ENCODE data around the gene SLTM. TPM values are rescaled to one million over a fixed set of nuclear protein-coding genes. Genes with fewer than 3 reads are reported as not detected.

Gene SLTM
- total RNA-seq, 2 experiments from 2014 or later: 103 to 129 TPM

- ChIA-PET CTCF (ENCODE audit: unreplicated experiment) (interaction anchor here (0.5 kb wide), 1 partner anchor 15 kb away, joined by 3 read pairs; no protein-coding TSS in a partner anchor), POLR2A (interaction anchor here (0.6 to 1.0 kb wide), 2 partner anchors 77 to 102 kb away, joined by 3 to 5 read pairs; no protein-coding TSS in a partner anchor)
- H3K4me3 ChIP-seq (ENCODE audit: low read depth, low read length, poor library complexity, severe bottlenecking): no peak overlapping the region
- H4K20me1 ChIP-seq (ENCODE audit: insufficient read depth, low read length): peaks cover 5% of the 10 kb centered on the region; the same call in 1 of the 2 replicates
- no peak overlapping the region for H2AFZ ChIP-seq (ENCODE audit: low read length)
- no peaks in the 10 kb centered on the region for H3K4me1 ChIP-seq (ENCODE audit: insufficient read depth, low read length, poor library complexity, severe bottlenecking)
- TF ChIP-seq CTCF (conservative IDR thresholded peaks at IDR 0.05; ENCODE audit: low read length) (no peak), EZH2phosphoT487 (IDR thresholded peaks at IDR 0.05; ENCODE audit: borderline replicate concordance, low read depth, low read length) (no peak)
- H3K36me3 ChIP-seq (ENCODE audit: insufficient read depth, low read length): peaks cover 85% of the 10 kb centered on the region
- H3K27ac ChIP-seq (ENCODE audit: low read depth, low read length, poor library complexity, severe bottlenecking): no peak overlapping the region
- no TSS peak for BruUV-seq (replicated peaks)
- H3K9me3 ChIP-seq (ENCODE audit: low read length): no peaks in the 10 kb centered on the region
- H3K79me2 ChIP-seq (ENCODE audit: insufficient read depth, low read depth, low read length): peaks cover 6% of the 10 kb centered on the region; the same call in 1 of the 2 replicates
- intact Hi-C loops (cut with micrococcal nuclease; ENCODE audit: unreplicated experiment): no loop called here
- DNase-seq (ENCODE audit: low spot score): no peak
- no peaks in the 10 kb centered on the region for H3K9me2 ChIP-seq (ENCODE audit: insufficient read depth, low read length)
- H3K4me2 ChIP-seq (ENCODE audit: low read length): no peak overlapping the region
Observed at GRCh38 chr15:58900631-58901030, 32.8 kb downstream of the SLTM start.

- Histone ChIP-seq H3K36me3 (ENCODE audit: insufficient read depth, low read length) (peaks cover 90% of the 10 kb centered on the region), H4K20me1 (ENCODE audit: insufficient read depth, low read length) (peaks cover 5% of the 10 kb centered on the region; the same call in 1 of the 2 replicates), H3K9me2 (ENCODE audit: insufficient read depth, low read length) (no peaks in the 10 kb centered on the region), H3K9me3 (ENCODE audit: low read length) (no peaks in the 10 kb centered on the region), H3K4me2 (ENCODE audit: low read length) (no peak overlapping the region), H2AFZ (ENCODE audit: low read length) (no peak overlapping the region), H3K27ac (ENCODE audit: low read depth, low read length, poor library complexity, severe bottlenecking) (no peak overlapping the region), H3K4me1 (ENCODE audit: insufficient read depth, low read length, poor library complexity, severe bottlenecking) (no peaks in the 10 kb centered on the region), H3K4me3 (ENCODE audit: low read depth, low read length, poor library complexity, severe bottlenecking) (no peak overlapping the region), H3K79me2 (ENCODE audit: insufficient read depth, low read depth, low read length) (0 out of 2 replicates have a peak, but pooled peaks cover 6% of the 10 kb centered on the region)
- intact Hi-C loops (cut with micrococcal nuclease; ENCODE audit: unreplicated experiment): no loop called here
- ChIA-PET CTCF (ENCODE audit: unreplicated experiment) (no interaction called here), POLR2A (interaction anchor here (0.5 kb wide), 1 partner anchor 32 kb away, joined by 4 read pairs; no protein-coding TSS in a partner anchor)
- no peak for TF ChIP-seq CTCF (conservative IDR thresholded peaks at IDR 0.05; ENCODE audit: low read length)
- no peak for TF ChIP-seq EZH2phosphoT487 (IDR thresholded peaks at IDR 0.05; ENCODE audit: borderline replicate concordance, low read depth, low read length)
- BruUV-seq (replicated peaks): no TSS peak
- DNase-seq (ENCODE audit: low spot score): no peak
Observed at GRCh38 chr15:58898150-58898680, 35.3 kb downstream of the SLTM start.

GRCh38 chr15:58889363-58889762, 44.1 kb downstream of the SLTM start:
- DNase-seq (ENCODE audit: low spot score): no peak
- ChIA-PET CTCF (ENCODE audit: unreplicated experiment) (no interaction called here), POLR2A (interaction anchor here (1.0 kb wide), 1 partner anchor 11 kb away, joined by 5 read pairs; no protein-coding TSS in a partner anchor)
- no peak overlapping the region for H3K27ac ChIP-seq (ENCODE audit: low read depth, low read length, poor library complexity, severe bottlenecking)
- no peak overlapping the region for H3K4me2 ChIP-seq (ENCODE audit: low read length)
- no peaks in the 10 kb centered on the region for H3K9me3 ChIP-seq (ENCODE audit: low read length)
- BruUV-seq (replicated peaks): no TSS peak
- intact Hi-C loops (cut with micrococcal nuclease; ENCODE audit: unreplicated experiment): no loop called here
- H4K20me1 ChIP-seq (ENCODE audit: insufficient read depth, low read length): no peaks in the 10 kb centered on the region
- no peak overlapping the region for H2AFZ ChIP-seq (ENCODE audit: low read length)
- peaks cover 99% of the 10 kb centered on the region for H3K36me3 ChIP-seq (ENCODE audit: insufficient read depth, low read length)
- no peaks in the 10 kb centered on the region for H3K9me2 ChIP-seq (ENCODE audit: insufficient read depth, low read length)
- H3K4me1 ChIP-seq (ENCODE audit: insufficient read depth, low read length, poor library complexity, severe bottlenecking): no peaks in the 10 kb centered on the region
- H3K4me3 ChIP-seq (ENCODE audit: low read depth, low read length, poor library complexity, severe bottlenecking): no peak overlapping the region
- no peak for TF ChIP-seq CTCF (conservative IDR thresholded peaks at IDR 0.05; ENCODE audit: low read length)
- TF ChIP-seq EZH2phosphoT487 (IDR thresholded peaks at IDR 0.05; ENCODE audit: borderline replicate concordance, low read depth, low read length): no peak
- no peaks in the 10 kb centered on the region for H3K79me2 ChIP-seq (ENCODE audit: insufficient read depth, low read depth, low read length)
